ENCODE data around the gene LTBP1.

The LTBP1 gene

GRCh38 chr2:33268246-33268831 is 321.6 kb downstream of the LTBP1 start:
- DNase-seq (ENCODE audit: low read depth), result no peak

GRCh38 chr2:33272001-33272400 is 325.2 kb downstream of the LTBP1 start:
- DNase-seq (ENCODE audit: low read depth), result peak; percentile 23

DNA sequence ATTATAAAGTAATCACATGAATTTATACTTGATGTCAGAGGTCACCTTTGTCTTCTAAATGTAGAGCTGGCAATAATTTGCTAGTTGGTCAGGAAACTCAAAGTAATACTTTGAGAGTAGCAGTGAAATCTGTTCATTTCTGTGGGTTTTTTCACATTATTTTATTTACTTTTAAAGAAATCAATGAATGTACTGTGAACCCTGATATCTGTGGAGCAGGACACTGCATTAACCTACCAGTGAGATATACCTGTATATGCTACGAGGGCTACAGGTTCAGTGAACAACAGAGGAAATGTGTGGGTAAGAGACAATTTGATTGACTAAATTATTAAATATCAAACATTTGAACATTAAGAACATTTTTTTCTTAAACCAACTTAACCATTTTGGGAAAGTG is 326.7 kb downstream of the LTBP1 start:
- DNase-seq (ENCODE audit: low read depth), result no peak

DNA sequence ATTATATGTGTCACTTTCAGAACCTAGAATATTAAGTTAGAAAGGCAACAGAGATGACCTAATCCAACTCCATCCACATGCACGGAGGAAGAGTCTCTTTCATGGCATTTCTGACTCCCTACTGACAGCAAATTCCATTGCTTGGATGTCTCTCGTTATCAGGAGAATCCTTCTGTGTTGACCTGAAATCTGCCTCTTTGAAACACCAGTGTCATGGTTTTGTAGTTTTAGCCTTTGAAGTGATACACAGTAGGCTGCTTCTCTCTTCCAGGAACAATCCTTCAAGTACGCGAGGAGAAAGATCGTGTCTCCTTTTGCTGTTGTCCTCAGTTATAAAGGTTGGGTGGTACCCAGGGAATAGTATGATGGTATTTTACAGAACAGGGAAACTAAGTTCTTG is 327.8 kb downstream of the LTBP1 start:
- DNase-seq (ENCODE audit: low read depth), result no peak

DNA sequence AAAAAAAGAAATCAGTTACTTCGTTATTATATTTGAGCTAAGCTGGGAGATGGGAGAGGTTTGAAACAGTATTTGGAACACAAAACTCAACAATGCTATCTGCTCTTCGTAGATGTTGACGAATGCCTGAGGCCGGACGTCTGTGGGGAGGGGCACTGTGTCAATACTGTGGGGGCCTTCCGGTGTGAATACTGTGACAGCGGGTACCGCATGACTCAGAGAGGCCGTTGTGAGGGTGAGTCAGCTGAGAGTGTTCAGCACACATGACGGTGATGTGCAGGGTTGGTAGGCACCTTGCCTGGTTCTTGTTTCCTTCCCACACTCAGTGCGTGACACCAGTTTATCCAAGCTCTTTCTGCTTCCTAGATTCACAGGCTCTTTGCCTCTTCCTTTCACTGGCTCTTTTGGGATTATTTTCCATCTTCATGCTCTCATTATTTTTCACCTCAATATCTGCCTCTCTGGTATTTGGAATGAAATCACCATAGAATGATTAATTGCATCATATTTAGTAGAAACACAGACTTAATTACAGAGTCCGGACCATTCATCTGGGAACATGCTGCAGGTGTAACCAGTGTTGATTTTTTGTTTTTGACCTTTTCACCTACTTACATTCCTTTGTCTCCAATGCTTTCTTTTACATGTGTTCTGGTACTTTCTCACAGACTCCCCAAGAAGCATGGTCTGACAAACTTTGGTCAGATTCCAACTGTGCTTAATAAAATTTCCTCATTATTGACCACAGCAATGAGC is 329.1 kb downstream of the LTBP1 start:
- no peak for DNase-seq (ENCODE audit: low read depth)

DNA sequence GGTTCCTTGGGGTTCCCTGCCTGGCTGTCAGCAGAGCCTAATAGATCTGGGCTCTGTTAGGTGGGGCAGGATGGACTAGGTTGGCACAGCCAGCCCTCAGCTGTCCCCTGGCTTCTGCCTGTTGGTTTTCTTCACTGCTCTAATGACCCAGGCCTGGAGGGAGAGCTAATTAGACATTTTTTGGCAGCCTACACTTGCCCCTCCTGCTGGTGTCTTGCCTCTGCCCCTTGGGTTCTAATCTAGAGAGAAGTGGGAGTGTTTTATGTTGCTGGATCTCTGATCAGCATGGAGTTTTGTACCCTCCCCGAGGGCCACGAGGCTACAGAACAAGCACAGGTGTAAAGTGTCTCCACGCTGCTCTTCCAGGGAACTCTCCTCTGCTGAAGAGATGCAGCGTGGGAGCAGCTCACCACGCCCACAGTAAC is 330.3 kb downstream of the LTBP1 start:
- DNase-seq (ENCODE audit: low read depth), result no peak

DNA sequence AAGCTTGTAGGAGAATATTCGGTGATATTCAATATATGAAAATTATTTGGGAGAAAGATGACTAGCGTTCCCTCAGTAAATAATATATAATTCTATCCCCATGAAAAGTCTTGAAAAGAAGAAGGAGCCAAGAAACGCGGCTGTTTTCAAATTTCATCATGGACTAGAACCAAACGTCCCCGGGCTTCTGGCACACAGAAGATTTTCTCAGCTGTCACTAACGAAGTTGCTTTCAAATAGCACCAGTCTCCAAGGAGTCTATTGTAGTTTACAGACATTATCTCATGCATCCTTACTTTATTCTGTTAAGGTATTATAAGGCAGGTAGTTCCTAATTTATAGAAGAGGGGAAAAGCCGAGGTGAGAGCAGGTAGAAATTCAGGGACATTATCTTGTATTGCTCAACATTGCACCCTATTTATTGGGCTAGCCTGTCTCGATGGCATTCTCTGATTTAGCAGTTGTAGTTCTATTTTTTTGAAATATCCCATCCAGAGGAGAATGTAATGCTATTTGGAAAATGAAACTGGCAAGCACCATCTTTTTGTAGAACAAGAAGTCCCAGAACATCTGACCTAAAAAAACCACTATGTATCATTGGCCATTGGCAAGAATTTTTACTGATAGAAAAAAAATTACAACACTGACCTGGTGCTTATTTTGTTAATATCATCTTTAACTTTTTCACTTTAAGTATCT is 331.6 kb downstream of the LTBP1 start:
- DNase-seq (ENCODE audit: low read depth), result no peak

DNA sequence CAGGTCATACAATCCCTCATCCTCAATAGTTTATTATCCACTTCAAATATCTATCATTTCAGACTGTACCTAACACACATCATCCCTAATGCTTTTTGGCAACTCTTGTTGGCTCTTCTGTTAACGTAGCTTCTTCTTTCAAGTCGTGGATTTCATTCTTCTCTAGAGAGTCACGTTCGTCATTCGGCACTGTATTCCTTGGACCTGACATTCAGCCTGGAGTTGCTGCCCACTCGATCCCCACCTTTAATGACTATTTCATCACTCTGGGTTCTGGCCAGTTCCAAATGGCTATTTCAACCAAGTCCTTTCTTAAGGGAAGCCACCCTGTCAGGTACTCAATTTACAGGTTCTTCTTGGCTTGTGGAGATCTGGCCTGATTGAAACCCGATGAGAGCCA is 337.5 kb downstream of the LTBP1 start:
- no peak for DNase-seq (ENCODE audit: low read depth)

- no peak for DNase-seq (ENCODE audit: low read depth)
Measured at GRCh38 chr2:33287507-33288005, 340.8 kb downstream of the LTBP1 start.

GRCh38 chr2:33288011-33288410 is 341.3 kb downstream of the LTBP1 start:
- no peak for DNase-seq (ENCODE audit: low read depth)

- no peak for DNase-seq (ENCODE audit: low read depth)
Measured at GRCh38 chr2:33289961-33290360, 343.2 kb downstream of the LTBP1 start.

DNA sequence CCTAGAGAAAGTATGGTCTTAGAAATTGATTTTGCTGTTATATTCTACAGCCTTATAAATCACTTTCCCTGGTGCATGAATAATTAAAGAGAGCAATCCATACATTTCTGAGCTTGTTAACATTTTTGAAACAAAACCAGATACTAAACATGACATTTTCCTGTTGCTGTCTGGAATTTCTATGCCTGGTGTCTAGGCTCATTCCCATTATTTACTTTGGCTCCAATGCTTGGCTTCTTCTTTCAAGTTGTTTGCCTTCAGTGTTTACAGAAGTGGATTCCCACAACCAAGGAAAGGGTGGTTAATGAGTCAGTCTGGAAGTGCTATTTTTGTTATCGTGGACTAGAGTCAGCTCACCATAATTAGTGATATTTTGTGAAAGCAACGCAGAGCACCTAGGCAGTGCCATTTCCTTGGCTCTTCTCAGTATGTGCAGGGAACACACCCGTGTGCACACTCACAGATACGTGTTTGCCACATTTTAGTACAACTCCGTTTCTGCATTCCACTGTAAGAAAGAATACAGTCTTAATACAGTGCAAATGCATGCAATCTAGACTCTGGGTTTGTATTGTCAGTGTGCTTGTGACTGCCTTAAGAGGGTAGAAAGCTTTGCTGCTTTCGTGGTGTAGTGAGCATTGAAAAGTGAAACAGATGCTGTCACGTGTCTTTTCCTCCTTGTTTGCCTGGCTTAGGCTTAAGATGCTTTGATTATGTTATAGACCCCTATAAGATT is 344.7 kb downstream of the LTBP1 start:
- peak; percentile 56 for DNase-seq (ENCODE audit: low read depth)

DNA sequence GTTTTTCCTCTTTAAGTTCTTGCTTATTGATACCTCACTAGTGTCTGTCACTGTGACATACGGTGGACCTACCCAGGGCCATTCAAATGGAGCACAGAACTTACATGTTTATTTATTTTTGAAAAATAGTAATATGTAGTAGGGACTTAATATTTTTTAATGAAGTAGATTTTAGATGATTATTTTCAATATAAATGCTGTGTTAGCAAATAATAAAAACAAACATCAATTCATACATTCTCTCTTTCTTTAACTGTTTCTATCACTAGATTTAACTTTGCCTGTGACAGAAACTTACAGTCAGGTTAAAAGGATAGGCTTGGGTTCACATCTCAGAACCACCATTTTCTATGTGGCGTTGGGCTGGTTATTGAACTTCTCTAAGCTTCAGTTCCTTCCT is 345.3 kb downstream of the LTBP1 start:
- DNase-seq (ENCODE audit: low read depth), result no peak

GRCh38 chr2:33292981-33293595 is 346.3 kb downstream of the LTBP1 start:
- DNase-seq (ENCODE audit: low read depth), result peak; percentile 55

- no peak for DNase-seq (ENCODE audit: low read depth)
Measured at GRCh38 chr2:33298233-33298632, 351.5 kb downstream of the LTBP1 start.

DNA sequence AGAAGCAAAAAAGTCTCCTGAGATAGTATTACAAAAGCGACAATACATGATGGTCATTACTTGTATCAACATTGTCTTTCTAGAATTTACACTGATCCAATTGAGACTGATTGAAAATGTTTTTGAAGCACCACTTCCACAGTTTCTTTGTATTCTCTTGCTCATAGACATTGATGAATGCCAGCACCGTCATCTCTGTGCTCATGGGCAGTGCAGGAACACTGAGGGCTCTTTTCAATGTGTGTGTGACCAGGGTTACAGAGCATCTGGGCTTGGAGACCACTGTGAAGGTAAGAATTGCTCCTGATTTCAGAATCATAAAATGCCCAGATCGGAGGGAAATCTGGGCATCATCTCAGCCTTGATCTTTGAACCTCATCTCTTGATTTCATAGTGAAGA is 354.6 kb downstream of the LTBP1 start:
- no peak for DNase-seq (ENCODE audit: low read depth)

DNA sequence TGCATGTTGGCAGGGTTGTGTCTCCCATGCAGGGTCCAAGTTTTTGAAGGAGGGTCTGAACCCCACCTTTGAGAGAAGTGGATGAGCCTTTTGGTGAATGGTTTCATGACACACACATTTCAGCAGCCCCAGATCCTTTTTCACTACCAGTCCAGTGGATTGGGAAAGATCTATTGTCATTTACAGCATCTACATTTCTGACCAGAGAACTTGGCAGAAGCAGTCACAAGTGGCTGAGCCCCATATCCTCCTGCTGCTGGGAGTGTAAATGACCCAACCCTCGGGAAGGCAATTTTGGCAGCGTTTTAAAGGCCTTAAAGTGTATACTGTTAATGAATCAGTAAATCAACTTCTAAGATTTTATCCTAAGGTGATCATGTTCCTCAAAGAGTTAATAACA is 355.6 kb downstream of the LTBP1 start:
- DNase-seq (ENCODE audit: low read depth), result no peak

DNA sequence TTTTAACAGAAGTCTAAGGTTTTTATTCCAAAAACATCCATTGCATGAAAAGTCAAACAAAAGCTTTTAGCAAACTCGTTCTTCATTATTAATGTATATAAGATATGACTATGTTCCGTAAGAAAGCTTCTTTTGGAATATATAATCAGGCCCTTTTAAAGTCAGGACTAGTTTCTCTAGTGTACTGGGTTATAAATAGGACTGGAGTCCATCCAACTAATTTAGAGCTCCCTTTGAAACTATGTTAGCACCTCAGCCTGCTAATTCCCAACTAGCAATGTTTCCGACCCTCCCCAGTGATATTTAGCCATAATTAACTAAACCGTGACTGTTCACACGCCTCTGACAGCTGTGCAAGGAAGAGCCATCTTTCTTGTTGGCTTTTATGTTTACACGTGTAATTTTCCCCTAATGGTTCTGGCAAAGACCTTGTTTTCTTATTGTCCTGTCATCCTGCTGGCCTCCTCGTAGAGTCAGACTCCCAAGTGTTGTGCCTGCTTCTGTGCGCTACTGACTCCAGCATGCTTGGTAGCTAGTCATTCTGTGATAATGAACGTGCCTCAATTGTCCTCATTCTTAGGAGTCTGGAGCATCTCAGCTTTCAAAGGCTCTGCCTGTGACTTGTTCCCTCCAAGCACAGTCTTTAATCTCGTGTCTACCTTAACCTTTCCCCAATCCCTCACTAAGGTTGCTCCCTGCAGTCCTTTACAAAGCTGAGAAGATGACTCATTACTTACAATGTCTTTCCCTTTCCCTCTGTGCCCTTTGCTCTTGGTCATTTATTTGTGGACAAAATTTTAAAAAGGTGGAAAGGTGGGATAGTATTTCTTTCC is 357.5 kb downstream of the LTBP1 start:
- DNase-seq (ENCODE audit: low read depth), result no peak

DNA sequence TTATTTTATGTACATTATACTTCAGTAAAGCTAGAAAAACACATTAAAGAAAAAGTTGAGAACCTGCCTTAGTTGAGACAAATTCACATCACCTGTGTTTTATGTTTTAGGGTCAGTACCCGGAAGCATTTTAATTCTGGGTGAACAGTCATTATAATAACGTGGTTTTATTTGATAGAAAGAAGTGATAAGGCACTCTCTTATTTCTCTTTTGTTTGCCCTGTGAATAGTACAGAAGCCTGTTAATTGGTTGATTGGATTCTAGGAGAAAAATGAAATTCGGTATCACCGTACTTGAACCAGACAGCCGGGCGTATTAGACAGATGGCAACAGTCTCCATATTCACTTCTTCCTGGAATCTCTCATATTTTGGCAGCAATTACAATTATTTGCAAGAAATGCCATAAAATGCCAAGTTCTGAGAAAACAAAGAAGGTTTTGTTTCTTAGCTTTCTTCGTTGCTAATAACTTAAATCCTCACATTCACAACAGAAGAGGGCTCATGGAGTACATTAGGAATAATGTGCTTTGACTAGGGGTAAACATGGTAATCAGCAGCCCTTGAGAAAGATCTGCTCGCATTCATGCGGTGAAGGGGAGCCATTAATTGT is 361.0 kb downstream of the LTBP1 start:
- no peak for DNase-seq (ENCODE audit: low read depth)

GRCh38 chr2:33312355-33312754 is 365.6 kb downstream of the LTBP1 start:
- DNase-seq (ENCODE audit: low read depth), result no peak

DNA sequence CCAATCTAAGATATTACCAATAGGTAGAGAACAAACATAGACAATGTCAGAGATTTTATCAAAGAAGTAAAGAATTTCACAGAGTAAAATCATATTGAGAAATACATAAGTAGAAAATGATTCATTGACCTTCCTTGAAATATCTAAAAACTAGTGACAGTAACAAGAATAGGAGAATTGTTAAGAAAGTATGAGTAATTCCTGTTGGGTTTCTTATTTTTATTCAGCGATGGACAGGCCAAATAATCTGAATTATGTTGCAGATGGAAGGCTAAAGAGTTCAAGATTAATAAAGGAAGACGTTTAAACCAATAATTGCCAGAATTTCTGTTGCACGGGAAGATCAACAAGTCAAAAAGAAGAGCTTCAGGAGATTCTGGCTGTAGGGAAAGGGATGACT is 366.3 kb downstream of the LTBP1 start:
- no peak for DNase-seq (ENCODE audit: low read depth)
